ENCODE results near the gene CBARP. TPM values are rescaled to one million over a fixed set of nuclear protein-coding genes. Genes with fewer than 3 reads are reported as not detected.
A peak's percentile ranks its signal among the peaks of the same experiment; 100 is the strongest.

Gene CBARP
- total and polyA plus RNA-seq, 2 of the 13 experiments (the other 11 are each of a cell fraction or from before 2014, with no cell fraction given): 1.2 to 1.4 TPM

GRCh38 chr19:1254530-1255185 is 16.9 kb upstream of the CBARP start (continued):
- TF ChIP-seq ZNF530 (CRISPR knock-in tag; IDR thresholded peaks at IDR 0.05; ENCODE audit: low read depth): no peak
- no peak for TF ChIP-seq ZBTB40 (IDR thresholded peaks at IDR 0.05)
- TF ChIP-seq ZBTB40 (CRISPR knock-in tag; IDR thresholded peaks at IDR 0.05): peak; percentile 23; the same call in 1 of the 2 replicates
- 0 out of 2 replicates have a peak, but pooled peaks have one; percentile 10 for TF ChIP-seq ZNF235 (CRISPR knock-in tag; IDR thresholded peaks at IDR 0.05; ENCODE audit: borderline replicate concordance)
- TF ChIP-seq GFI1 (CRISPR knock-in tag; IDR thresholded peaks at IDR 0.05; ENCODE audit: borderline replicate concordance): no peak
- no peak for TF ChIP-seq GLI4 (CRISPR knock-in tag; IDR thresholded peaks at IDR 0.05; ENCODE audit: borderline replicate concordance)
- peak; percentile 48; the same call in 1 of the 2 replicates for TF ChIP-seq ZNF281 (CRISPR knock-in tag; IDR thresholded peaks at IDR 0.05; ENCODE audit: borderline replicate concordance)
- TF ChIP-seq ZNF772 (CRISPR knock-in tag; IDR thresholded peaks at IDR 0.05): 0 out of 2 replicates have a peak, but pooled peaks have one; percentile 57
- TF ChIP-seq ZMAT5 (CRISPR knock-in tag; IDR thresholded peaks at IDR 0.05; ENCODE audit: borderline replicate concordance, low read depth): no peak
- TF ChIP-seq SP1 (IDR thresholded peaks at IDR 0.05): no peak
- no peak for TF ChIP-seq SP1 (CRISPR knock-in tag; IDR thresholded peaks at IDR 0.05)
- TF ChIP-seq ZNF724P (CRISPR knock-in tag; IDR thresholded peaks at IDR 0.05; ENCODE audit: borderline replicate concordance): no peak
- TF ChIP-seq PBX3 (CRISPR knock-in tag; IDR thresholded peaks at IDR 0.05; ENCODE audit: borderline replicate concordance): no peak
- TF ChIP-seq ZNF580 (CRISPR knock-in tag; IDR thresholded peaks at IDR 0.05; ENCODE audit: borderline replicate concordance, low read depth): no peak
- no peak for TF ChIP-seq HNRNPK (IDR thresholded peaks at IDR 0.05; ENCODE audit: low read depth, low read length, poor library complexity, severe bottlenecking)
